PC-9 (cell line): ENCODE results near the gene GPR32. TPM values are rescaled to one million over a fixed set of nuclear protein-coding genes. Genes with fewer than 3 reads are reported as not detected.

Source experiments
- BruUV-seq: library from RNA; stranded (reverse); fragments of 400-500 nt; replicated peaks from 2 replicates; lab custom pipeline; 2021; lab: Mats Ljungman, UMichigan
- CTCF ChIA-PET: fragments of 300-600 bp; sonication (Branson Sonifier 250); formaldehyde crosslinking; loops from one replicate; lab custom pipeline; 2022; ENCODE audit warnings: antibody characterized with exemption; lab: Charles Lee
- POLR2A ChIA-PET: fragments of 300-600 bp; sonication (Branson Sonifier 250); formaldehyde crosslinking; loops from one replicate; lab custom pipeline; 2022; ENCODE audit warnings: antibody characterized with exemption; ENCODE audit not compliant: unreplicated experiment; lab: Charles Lee
- DNase-seq, 2 experiments: peaks; one replicate each; pipeline versions ENCODE4 v3.0.0 to v3.0.0-alpha.2; 2015 to 2022; ENCODE audit warnings: mixed read lengths in 1 of 2
- H2AFZ ChIP-seq: fragments of 200-600 bp; sonication (generic); 2 replicates; pipeline ENCODE4 v1.8.1; 2017; ENCODE audit warnings: antibody characterized with exemption
- H3F3A ChIP-seq: fragments of 200-600 bp; sonication (generic); 2 replicates; pipeline ENCODE4 v1.8.1; 2017; ENCODE audit warnings: antibody characterized with exemption, mild to moderate bottlenecking, low read depth; ENCODE audit not compliant: insufficient read depth
- H3K27ac ChIP-seq: fragments of 200-600 bp; sonication (generic); 2 replicates; pipeline ENCODE4 v1.6.1; 2016; ENCODE audit warnings: mixed run types
- H3K27me3 ChIP-seq: fragments of 200-600 bp; sonication (generic); 2 replicates; pipeline ENCODE4 v1.6.1; 2016; ENCODE audit warnings: low read depth, mixed run types; ENCODE audit not compliant: insufficient read depth
- H3K36me3 ChIP-seq: fragments of 200-600 bp; sonication (generic); 2 replicates; pipeline ENCODE4 v1.6.1; 2016; ENCODE audit warnings: low read depth, mixed run types
- H3K4me1 ChIP-seq: fragments of 200-600 bp; sonication (generic); replicated peaks from 2 replicates; pipeline ENCODE4 v1.6.1; 2016; ENCODE audit warnings: mixed run types; ENCODE audit not compliant: insufficient read depth
- H3K4me2 ChIP-seq: fragments of 200-600 bp; sonication (generic); 2 replicates; pipeline ENCODE4 v1.6.1; 2017; ENCODE audit warnings: mixed run types
- H3K4me3 ChIP-seq: fragments of 200-600 bp; sonication (generic); 2 replicates; pipeline ENCODE4 v1.6.1; 2016; ENCODE audit warnings: mixed run types
- H3K79me2 ChIP-seq: fragments of 200-600 bp; sonication (generic); 2 replicates; pipeline ENCODE4 v1.6.1; 2017; ENCODE audit warnings: low read depth, mixed run types
- H3K9me2 ChIP-seq: fragments of 200-600 bp; sonication (generic); 2 replicates; pipeline ENCODE4 v1.8.1; 2017; ENCODE audit warnings: mild to moderate bottlenecking; ENCODE audit not compliant: insufficient read depth
- H3K9me3 ChIP-seq: fragments of 200-600 bp; sonication (generic); 2 replicates; pipeline ENCODE4 v1.8.1; 2016; ENCODE audit warnings: low read depth; ENCODE audit not compliant: insufficient read depth
- H4K20me1 ChIP-seq: fragments of 200-600 bp; sonication (generic); 2 replicates; pipeline ENCODE4 v1.8.1; 2017; ENCODE audit not compliant: insufficient read depth
- CTCF ChIP-seq: fragments of 200-600 bp; sonication (generic); conservative IDR thresholded peaks from 2 replicates; pipeline ENCODE4 v1.6.1; 2017; ENCODE audit warnings: mixed run types, antibody characterized with exemption, mild to moderate bottlenecking, moderate library complexity
- EZH2 ChIP-seq: fragments of 200-600 bp; sonication (generic); IDR thresholded peaks from 2 replicates; pipeline ENCODE4 v1.8.0; 2017; ENCODE audit warnings: antibody characterized with exemption, low read depth
- intact Hi-C: fragments of 100-400 bp; cut with micrococcal nuclease; formaldehyde crosslinking; loops from one replicate; pipeline ENCODE4 v1.10.0; 2022; ENCODE audit not compliant: unreplicated experiment
- total RNA-seq: library from RNA; stranded (reverse); gene quantifications from 2 replicates; pipeline ENCODE4 v1.2.3, GENCODE V29; 2021

Gene GPR32
- total RNA-seq, 1 experiment from 2014 or later, result not detected

GRCh38 chr19:50794074-50794875 lies 24.0 kb downstream of the GPR32 start:
- ChIA-PET CTCF (no interaction called here), POLR2A (interaction anchor here (0.5 kb wide), 1 partner anchor 234 kb away, joined by 6 read pairs; no protein-coding TSS in a partner anchor)
- no peak overlapping the region for H3K27ac ChIP-seq
- H3K4me1 ChIP-seq, result no peaks in the 10 kb centered on the region
- peak in 1 of 2 experiments; percentile 43 for DNase-seq
- H3K36me3 ChIP-seq, result peaks cover 17% of the 10 kb centered on the region; the same call in 1 of the 2 replicates
- BruUV-seq, result no TSS peak
- peaks cover under 1% of the 10 kb centered on the region; the same call in 1 of the 2 replicates for H3K79me2 ChIP-seq
- H3K4me2 ChIP-seq, result no peak overlapping the region
- TF ChIP-seq EZH2 (no peak), CTCF (no peak)
- intact Hi-C loops, result loop anchor here (5.0 kb wide), 1 partner anchor 128 kb away; no protein-coding TSS in a partner anchor
- H3K9me2 ChIP-seq, result no peaks in the 10 kb centered on the region
- H3K27me3 ChIP-seq, result no peaks in the 10 kb centered on the region
- H4K20me1 ChIP-seq, result peaks cover 44% of the 10 kb centered on the region
- no peak overlapping the region for H2AFZ ChIP-seq
- no peak overlapping the region for H3K4me3 ChIP-seq
- H3F3A ChIP-seq, result peaks cover 66% of the 10 kb centered on the region
- H3K9me3 ChIP-seq, result no peaks in the 10 kb centered on the region

GRCh38 chr19:50794876-50795663 lies 24.8 kb downstream of the GPR32 start:
- Histone ChIP-seq H3K4me2 (no peak overlapping the region), H3K4me1 (no peaks in the 10 kb centered on the region), H3K36me3 (peaks cover 23% of the 10 kb centered on the region), H3K4me3 (no peak overlapping the region), H3K79me2 (peaks cover 9% of the 10 kb centered on the region), H3F3A (peaks cover 74% of the 10 kb centered on the region), H3K9me3 (no peaks in the 10 kb centered on the region), H4K20me1 (peaks cover 52% of the 10 kb centered on the region), H3K27me3 (no peaks in the 10 kb centered on the region), H3K27ac (no peak overlapping the region), H2AFZ (no peak overlapping the region), H3K9me2 (no peaks in the 10 kb centered on the region)
- CTCF ChIA-PET, result no interaction called here
- BruUV-seq, result no TSS peak
- DNase-seq, result no peak
- TF ChIP-seq CTCF, result peak; percentile 44; the same call in 1 of the 2 replicates
- no peak for TF ChIP-seq EZH2
- intact Hi-C loops, result loop anchor here (5.0 kb wide), 1 partner anchor 127 kb away; no protein-coding TSS in a partner anchor
- POLR2A ChIA-PET, result no interaction called here

- intact Hi-C loops, result no loop called here
- no peak for TF ChIP-seq CTCF
- TF ChIP-seq EZH2, result no peak
- Histone ChIP-seq H3K79me2 (peaks cover 12% of the 10 kb centered on the region), H3K4me1 (no peaks in the 10 kb centered on the region), H3K4me3 (no peak overlapping the region), H3K36me3 (peaks cover 23% of the 10 kb centered on the region), H3K27ac (no peak overlapping the region), H2AFZ (no peak overlapping the region), H3F3A (peaks cover 80% of the 10 kb centered on the region), H3K9me2 (no peaks in the 10 kb centered on the region), H3K9me3 (no peaks in the 10 kb centered on the region), H3K27me3 (no peaks in the 10 kb centered on the region), H3K4me2 (no peak overlapping the region), H4K20me1 (peaks cover 55% of the 10 kb centered on the region)
- POLR2A ChIA-PET, result no interaction called here
- no TSS peak for BruUV-seq
- CTCF ChIA-PET, result interaction anchor here (0.6 kb wide), 1 partner anchor 184 kb away, joined by 8 read pairs; no protein-coding TSS in a partner anchor
- no peak for DNase-seq
Measured at GRCh38 chr19:50795664-50796073, 25.4 kb downstream of the GPR32 start.
